ENCODE data around the gene KATNB1.
A peak's percentile ranks its signal among the peaks of the same experiment; 100 is the strongest.
"Not testable (repeated sequence)": the region's sequence is repeated elsewhere in the genome, so short reads cannot be mapped to it uniquely, and the experiment has no call there.

Gene KATNB1

DNA sequence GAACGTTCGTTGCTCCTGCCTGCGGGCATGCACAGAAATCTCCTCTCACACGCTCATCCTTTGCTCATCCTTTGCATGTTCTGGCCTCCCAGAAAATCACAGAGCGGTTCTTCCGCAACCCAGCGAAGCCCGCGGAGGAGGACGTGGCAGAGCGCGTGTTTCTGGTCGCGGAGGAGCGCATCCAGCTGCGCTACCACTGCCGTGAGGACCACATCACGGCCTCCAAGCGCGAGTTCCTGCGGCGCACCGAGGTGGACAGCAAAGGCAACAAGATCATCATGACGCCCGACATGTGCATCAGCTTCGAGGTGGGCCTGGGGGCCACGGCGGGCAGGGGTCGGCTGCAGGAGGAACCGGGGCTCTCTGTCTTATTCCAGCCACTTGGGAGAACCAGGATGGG is 9.6 kb upstream of the KATNB1 start:
- DNase-seq = no peak

DNA sequence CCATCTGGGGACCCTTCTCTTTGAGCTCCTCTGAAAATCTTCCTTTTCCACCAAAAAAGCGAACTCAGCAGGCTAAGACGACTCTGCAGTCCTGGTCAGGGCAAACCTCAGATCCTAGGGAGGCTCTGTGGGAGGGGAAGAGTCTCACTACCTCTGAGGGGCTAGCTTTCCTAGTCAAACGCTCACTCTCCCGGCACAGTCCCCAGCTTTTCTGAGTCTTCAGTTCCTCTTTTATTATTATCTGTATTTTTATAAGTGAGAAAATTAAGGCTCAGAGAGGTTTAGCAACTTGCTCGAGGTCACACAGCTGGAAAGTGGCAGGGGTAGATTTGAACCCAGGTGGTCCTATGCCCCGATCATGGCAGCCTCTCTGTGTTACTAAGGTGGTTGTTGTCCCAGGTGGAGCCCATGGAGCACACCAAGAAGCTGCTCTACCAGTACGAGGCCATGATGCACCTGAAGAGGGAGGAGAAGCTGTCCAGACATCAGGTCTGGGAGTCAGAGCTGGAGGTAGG is 9.1 kb upstream of the KATNB1 start:
- no peak for DNase-seq

DNA sequence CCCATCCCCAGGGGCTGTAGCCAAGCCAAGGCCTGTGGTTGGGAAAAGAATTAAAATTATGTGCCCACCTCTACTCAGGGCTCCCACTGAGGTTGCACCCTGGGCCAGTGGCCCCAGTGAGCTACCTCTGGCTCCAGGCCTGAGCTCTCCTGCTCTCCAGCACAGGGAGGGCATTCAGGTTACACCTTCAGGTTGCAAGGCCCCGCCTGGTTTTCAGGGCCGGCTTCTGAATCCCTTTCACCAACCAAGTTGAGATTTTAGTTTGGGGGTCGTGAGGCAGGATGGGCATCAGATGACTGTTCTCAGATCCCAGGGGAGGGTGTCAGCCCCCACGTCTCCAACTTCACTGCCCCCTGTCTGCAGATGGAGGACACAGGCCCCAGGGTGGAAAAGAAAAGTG is 8.0 kb upstream of the KATNB1 start:
- DNase-seq = no peak

- no peak for DNase-seq
Measured at GRCh38 chr16:57728336-57729181, 7.0 kb upstream of the KATNB1 start.

DNA sequence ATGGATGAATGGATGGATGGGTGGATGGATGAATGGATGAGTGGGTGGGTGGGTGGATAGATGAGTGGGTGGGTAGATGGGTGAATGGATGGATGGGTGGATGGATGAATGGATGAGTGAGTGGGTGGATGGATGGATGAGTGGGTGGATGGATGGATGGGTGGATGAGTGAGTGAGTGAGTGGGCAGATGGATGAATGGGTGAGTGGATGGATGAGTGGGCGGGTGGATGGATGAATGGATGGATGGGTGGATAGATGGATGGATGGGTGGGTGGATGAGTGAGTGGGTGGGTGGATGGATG is 6.4 kb upstream of the KATNB1 start:
- no peak for DNase-seq

- not testable (repeated sequence) for DNase-seq
Measured at GRCh38 chr16:57729852-57730251, 5.7 kb upstream of the KATNB1 start.

DNA sequence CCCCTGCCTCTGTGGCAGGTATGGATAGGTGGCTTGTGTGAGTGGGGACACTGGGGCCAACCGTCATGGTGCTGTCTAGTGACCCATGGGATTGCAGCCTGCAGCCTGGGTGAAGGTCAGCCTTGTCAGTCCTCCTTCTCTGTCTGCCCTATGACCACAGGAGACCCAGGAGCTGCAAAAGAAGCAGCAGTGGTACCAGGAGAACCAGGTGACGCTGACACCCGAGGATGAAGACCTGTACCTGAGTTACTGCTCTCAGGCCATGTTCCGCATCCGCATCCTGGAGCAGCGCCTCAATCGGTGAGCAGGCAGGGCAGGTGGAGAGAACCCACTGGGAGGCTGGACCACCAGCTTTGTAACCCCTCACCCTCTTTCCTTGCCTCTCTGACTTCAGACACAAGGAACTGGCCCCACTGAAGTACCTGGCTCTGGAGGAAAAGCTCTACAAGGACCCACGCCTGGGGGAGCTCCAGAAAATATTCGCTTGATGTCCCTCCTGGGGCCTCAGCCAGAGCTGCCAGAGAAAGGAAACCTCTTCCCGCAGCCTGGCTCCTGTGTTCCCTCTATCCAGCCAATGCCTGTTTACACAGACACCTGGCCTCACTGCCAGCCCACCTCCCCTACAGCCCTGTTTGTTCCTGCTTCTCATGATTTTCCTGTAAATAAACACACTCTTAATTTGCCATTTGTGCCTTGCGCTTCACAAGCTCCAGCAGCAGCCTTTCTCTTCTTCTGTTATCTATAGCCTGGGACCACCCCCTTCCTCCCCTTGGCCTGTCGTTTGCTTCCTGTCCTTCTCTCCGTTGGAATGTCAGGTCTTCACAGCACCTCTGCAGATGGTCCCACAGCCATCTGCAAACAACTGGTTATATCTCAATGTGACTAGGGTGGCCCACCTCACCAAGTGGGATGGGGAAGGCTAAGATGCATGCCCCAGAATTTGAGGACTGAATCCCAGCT is 4.5 kb upstream of the KATNB1 start:
- DNase-seq = no peak

DNA sequence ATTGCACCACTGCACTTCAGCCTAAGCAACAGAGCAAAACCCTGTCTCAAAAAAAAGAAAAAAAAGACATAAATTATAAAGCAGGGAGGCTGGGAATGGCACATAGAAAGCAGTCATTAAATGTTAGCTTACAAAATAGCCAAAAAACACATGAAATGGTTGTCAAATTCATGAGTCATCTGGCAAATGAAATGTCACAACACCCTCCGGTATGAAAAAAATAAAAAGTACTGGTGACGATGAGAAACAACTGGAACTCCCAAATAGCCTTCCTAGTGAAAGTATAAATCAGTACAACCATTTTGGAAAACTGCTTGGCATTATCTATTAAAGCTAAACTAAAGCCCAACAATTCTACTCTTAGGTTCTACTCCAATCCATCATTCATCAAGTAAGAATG is 3.5 kb upstream of the KATNB1 start:
- DNase-seq = no peak

DNA sequence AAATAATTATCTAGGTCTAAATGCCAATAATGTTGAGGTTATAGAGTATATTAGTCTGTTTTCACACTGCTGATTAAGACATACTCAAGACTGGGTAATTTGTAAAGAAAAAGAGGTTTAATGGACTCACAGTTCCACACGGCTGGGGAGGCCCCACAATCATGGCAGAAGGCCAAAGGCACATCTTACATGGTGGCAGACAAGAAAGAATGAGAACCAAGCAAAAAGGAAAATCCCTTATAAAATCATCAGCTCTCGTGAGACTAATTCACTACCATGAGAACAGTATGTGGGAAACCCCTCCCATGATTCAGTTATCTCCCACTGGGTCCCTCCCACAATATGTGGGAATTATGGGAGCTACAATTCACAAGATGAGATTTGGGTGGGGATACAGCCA is 2.9 kb upstream of the KATNB1 start:
- DNase-seq = no peak

DNA sequence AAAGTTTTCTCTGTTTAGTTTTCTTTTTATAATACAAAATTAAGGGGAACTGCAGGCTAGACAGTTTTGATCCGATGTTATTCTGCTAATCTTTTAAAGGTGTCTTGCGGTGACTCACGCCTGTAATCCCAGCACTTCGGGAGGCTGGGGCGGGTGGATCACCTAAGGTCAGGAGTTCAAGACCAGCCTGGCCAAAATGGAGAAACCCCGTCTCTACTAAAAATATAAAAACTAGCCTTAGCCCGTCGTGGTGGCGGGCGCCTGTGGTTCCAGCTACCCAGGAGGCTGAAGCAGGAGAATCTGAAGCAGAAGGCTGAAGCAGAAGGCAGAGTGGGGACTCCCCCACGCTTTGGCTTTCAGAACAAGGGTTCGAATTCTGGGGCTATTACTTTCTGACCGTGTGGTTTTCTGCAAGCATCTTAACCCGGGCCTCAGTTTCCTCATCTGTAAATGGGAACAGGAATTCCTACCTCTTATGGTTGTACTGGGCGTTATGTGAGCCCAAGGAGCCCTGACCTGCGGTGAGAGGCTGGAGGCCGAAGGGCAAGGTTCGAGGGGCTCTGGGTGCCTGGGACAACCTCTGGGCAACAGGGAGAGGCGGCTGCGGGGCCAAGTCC is 1.2 kb upstream of the KATNB1 start:
- no peak for DNase-seq

DNA sequence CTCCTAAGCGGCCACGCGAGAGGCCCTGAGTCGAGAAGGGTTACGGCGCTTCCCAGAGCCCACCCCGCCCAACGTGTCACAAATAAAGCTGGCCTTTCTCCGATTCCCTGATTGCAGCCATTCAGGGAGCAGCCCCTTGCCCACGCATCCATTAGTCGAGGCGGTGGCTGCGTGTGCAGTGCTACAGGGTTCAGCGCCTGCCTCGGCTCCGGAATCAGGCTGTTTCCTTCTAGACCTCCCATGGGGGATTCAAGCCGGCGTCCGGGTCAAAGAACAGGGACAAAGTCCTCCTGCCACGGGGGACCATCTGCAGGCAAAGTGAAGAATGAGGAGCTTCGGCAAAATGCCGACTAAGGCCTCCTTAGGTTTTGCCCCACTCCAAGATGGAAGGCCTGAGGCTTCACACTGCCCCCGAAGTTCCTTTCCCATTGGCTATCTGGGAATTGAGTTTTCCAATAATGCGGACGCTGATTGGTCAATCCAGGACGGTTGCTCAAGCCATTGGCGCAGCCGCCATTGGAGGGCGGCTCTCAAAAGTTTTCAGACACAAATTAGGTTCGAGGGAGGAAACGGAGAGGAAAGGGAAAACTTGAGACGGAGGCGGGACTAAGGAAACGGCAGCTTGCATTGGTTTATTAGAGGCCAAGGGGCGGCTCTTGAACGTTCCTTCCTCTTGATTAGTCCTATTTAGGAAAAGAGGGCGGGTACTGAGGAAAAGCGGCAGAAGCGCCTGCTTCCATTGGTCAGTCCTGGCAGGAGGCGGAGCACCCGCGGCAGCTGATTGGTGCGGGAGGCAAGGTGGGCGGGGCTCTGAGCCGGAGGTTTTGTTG is 430 bp upstream of the KATNB1 start:
- DNase-seq = peak; percentile 92 to 100 (median 99)

DNA sequence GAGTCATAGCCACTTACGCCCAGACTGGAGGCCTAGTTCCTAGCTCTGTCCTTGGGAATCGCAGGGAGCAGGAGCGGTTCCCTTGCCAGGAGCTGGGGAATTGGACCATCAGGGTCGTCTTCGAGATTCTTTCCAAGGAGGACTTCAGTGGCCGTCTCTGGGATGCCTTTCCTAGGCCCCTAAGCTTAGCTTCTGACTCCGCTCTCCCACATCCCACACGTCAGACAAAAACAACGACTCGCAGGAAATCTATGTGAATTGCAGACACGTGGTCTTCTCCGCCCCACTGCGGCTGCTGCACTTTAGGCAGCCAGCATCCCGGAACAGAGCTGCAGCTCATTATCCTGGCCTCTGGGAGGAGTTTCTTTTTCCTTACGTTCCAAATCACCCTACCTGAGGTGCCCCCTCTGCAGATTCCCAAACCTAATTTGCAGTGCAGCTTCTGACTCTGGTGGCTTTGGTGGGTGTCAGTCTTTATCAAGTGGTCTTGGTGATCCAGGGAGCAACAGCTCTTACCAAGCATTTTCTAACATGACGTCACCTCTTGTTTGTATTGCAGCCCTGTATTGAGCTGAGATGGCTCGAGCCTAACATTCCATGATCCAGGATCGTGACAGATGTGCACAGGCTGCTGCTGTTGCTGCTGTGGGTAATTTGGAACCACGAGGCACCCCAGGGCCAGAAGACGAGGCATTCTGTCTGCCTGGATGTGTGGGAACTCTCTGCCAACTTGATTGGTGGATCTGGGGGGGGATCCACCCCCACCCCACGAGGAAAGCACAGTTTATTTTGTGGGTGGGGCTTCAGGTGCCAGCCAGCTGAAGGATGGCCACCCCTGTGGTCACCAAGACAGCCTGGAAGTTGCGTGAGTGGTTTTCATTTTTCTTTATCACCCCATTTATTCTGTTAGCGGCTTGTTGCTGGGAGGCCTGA is 1.1 kb downstream of the KATNB1 start:
- peak in 31 of 56 donors; percentile 10 to 63 (median 31) for DNase-seq

- DNase-seq = no peak
Measured at GRCh38 chr16:57738844-57739243, 3.3 kb downstream of the KATNB1 start.

GRCh38 chr16:57739756-57740422 is 4.3 kb downstream of the KATNB1 start:
- DNase-seq = no peak

GRCh38 chr16:57740423-57741071 is 5.0 kb downstream of the KATNB1 start:
- DNase-seq = no peak

- DNase-seq = no peak
Measured at GRCh38 chr16:57741660-57742191, 6.2 kb downstream of the KATNB1 start.

- DNase-seq = no peak
Measured at GRCh38 chr16:57742543-57742942, 7.0 kb downstream of the KATNB1 start.

GRCh38 chr16:57743458-57743857 is 7.9 kb downstream of the KATNB1 start:
- DNase-seq = no peak
